ENCODE data around the gene KCNC4.

Gene KCNC4

GRCh38 chr1:110196917-110197765 is 13.0 kb upstream of the KCNC4 start:
- no peak overlapping the region for H4K91ac ChIP-seq (ENCODE audit: low read length)
- no peak overlapping the region for H3K4me3 ChIP-seq (ENCODE audit: insufficient read depth in 1 of 2, low read depth in 1 of 2, low read length in 2 of 2)
- no peak overlapping the region for H2BK5ac ChIP-seq (ENCODE audit: low read depth, low read length, poor library complexity, severe bottlenecking)
- no peak overlapping the region for H2AK5ac ChIP-seq (ENCODE audit: low read length, severe bottlenecking)
- H2AFZ ChIP-seq (ENCODE audit: low read depth, low read length), result no peak overlapping the region
- no peak overlapping the region for H4K8ac ChIP-seq (ENCODE audit: low read length)
- no peaks in the 10 kb centered on the region for H3K9me3 ChIP-seq (ENCODE audit: control insufficient read depth, low read length)
- no peak overlapping the region for H3K23ac ChIP-seq (ENCODE audit: low read length in 2 of 2)
- H3K18ac ChIP-seq (ENCODE audit: low read depth in 1 of 2, low read length in 2 of 2), result no peak overlapping the region
- no peak overlapping the region for H3K9ac ChIP-seq (ENCODE audit: low read length)
- no peaks in the 10 kb centered on the region for H3K36me3 ChIP-seq (ENCODE audit: control insufficient read depth in 1 of 2, insufficient read depth in 2 of 2, low read depth in 1 of 2, low read length in 2 of 2)
- H2BK15ac ChIP-seq (ENCODE audit: low read depth, poor library complexity, severe bottlenecking), result no peak overlapping the region
- no peak overlapping the region for H3K14ac ChIP-seq (ENCODE audit: low read length in 2 of 2)
- peaks cover 8% of the 10 kb centered on the region for H3K4me1 ChIP-seq (ENCODE audit: control insufficient read depth, insufficient read depth, low read depth, low read length)
- H3K4ac ChIP-seq (ENCODE audit: low read depth in 1 of 2, low read length in 2 of 2), result no peak overlapping the region
- DNase-seq, result peak; percentile 48
- H3K4me2 ChIP-seq (ENCODE audit: low read length, poor library complexity, severe bottlenecking), result no peak overlapping the region
- no peak overlapping the region for H2BK12ac ChIP-seq (ENCODE audit: low read length in 2 of 2)
- H2BK120ac ChIP-seq (ENCODE audit: low read depth, low read length), result no peak overlapping the region
- H3K79me1 ChIP-seq (replicated peaks; ENCODE audit: low read length, poor library complexity, severe bottlenecking), result no peaks in the 10 kb centered on the region
- 53% methylated on average over 11 of the region's 12 CpGs for WGBS
- peaks cover 0 to 4% of the 10 kb centered on the region in 2 experiments for H3K27me3 ChIP-seq (ENCODE audit: control insufficient read depth in 1 of 2, insufficient read depth in 1 of 2, low read length in 2 of 2)
- H3K27ac ChIP-seq (ENCODE audit: low read length, poor library complexity, severe bottlenecking), result no peak overlapping the region

DNA sequence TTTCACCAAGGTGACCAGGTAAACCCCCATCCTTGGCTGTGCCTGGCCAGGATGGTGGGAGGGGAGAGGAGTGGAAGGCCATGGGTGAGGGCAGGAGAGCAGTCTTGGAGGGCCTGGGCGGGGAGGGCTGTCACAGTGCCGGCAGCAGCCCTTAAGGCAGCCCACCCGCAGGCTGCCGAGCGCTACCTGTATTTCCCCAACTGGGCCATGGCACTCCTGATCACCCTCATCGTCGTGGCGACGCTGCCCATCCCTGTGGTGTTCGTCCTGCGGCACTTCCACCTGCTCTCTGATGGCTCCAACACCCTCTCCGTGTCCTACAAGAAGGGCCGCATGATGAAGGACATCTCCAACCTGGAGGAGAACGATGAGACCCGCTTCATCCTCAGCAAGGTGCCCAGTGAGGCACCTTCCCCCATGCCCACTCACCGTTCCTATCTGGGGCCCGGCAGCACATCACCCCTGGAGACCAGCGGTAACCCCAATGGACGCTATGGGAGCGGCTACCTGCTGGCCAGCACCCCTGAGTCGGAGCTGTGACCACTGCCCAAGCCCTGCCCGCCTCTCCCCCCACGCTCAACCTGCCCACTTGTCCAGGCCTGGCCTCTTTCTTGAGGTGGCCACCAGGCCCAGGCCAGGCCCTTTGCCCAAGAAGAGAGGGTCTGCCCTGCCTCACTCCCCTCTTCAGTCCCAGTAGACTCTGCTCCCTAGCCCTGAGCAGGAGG is 12.0 kb upstream of the KCNC4 start:
- H3K9ac ChIP-seq (ENCODE audit: low read length), result no peak overlapping the region
- H3K4me2 ChIP-seq (ENCODE audit: low read length, poor library complexity, severe bottlenecking), result no peak overlapping the region
- no peak overlapping the region for H3K4me3 ChIP-seq (ENCODE audit: insufficient read depth in 1 of 2, low read depth in 1 of 2, low read length in 2 of 2)
- no peaks in the 10 kb centered on the region for H3K36me3 ChIP-seq (ENCODE audit: control insufficient read depth in 1 of 2, insufficient read depth in 2 of 2, low read depth in 1 of 2, low read length in 2 of 2)
- H3K27ac ChIP-seq (ENCODE audit: low read length, poor library complexity, severe bottlenecking), result no peak overlapping the region
- no peak overlapping the region for H2BK12ac ChIP-seq (ENCODE audit: low read length in 2 of 2)
- H4K91ac ChIP-seq (ENCODE audit: low read length), result no peak overlapping the region
- H3K4ac ChIP-seq (ENCODE audit: low read depth in 1 of 2, low read length in 2 of 2), result no peak overlapping the region
- peaks cover 8% of the 10 kb centered on the region for H3K4me1 ChIP-seq (ENCODE audit: control insufficient read depth, insufficient read depth, low read depth, low read length)
- H3K79me1 ChIP-seq (replicated peaks; ENCODE audit: low read length, poor library complexity, severe bottlenecking), result no peaks in the 10 kb centered on the region
- H2BK15ac ChIP-seq (ENCODE audit: low read depth, poor library complexity, severe bottlenecking), result no peak overlapping the region
- H2BK5ac ChIP-seq (ENCODE audit: low read depth, low read length, poor library complexity, severe bottlenecking), result no peak overlapping the region
- no peak overlapping the region for H4K8ac ChIP-seq (ENCODE audit: low read length)
- H3K23ac ChIP-seq (ENCODE audit: low read length in 2 of 2), result no peak overlapping the region
- peaks cover 0 to 4% of the 10 kb centered on the region in 2 experiments for H3K27me3 ChIP-seq (ENCODE audit: control insufficient read depth in 1 of 2, insufficient read depth in 1 of 2, low read length in 2 of 2)
- no peak overlapping the region for H2BK120ac ChIP-seq (ENCODE audit: low read depth, low read length)
- no peak overlapping the region for H3K18ac ChIP-seq (ENCODE audit: low read depth in 1 of 2, low read length in 2 of 2)
- DNase-seq, result no peak
- H2AK5ac ChIP-seq (ENCODE audit: low read length, severe bottlenecking), result no peak overlapping the region
- no peaks in the 10 kb centered on the region for H3K9me3 ChIP-seq (ENCODE audit: control insufficient read depth, low read length)
- 88% methylated on average over 23 of the region's 23 CpGs for WGBS
- H3K14ac ChIP-seq (ENCODE audit: low read length in 2 of 2), result peak overlapping the region in 1 of 2 experiments; percentile 18
- H2AFZ ChIP-seq (ENCODE audit: low read depth, low read length), result no peak overlapping the region

- Histone ChIP-seq H3K14ac (ENCODE audit: low read length in 2 of 2) (no peak overlapping the region), H2BK12ac (ENCODE audit: low read length in 2 of 2) (no peak overlapping the region), H2AFZ (ENCODE audit: low read depth, low read length) (no peak overlapping the region), H3K27me3 (ENCODE audit: control insufficient read depth in 1 of 2, insufficient read depth in 1 of 2, low read length in 2 of 2) (peaks cover 0 to 4% of the 10 kb centered on the region in 2 experiments), H3K79me1 (replicated peaks; ENCODE audit: low read length, poor library complexity, severe bottlenecking) (no peaks in the 10 kb centered on the region), H3K4ac (ENCODE audit: low read depth in 1 of 2, low read length in 2 of 2) (no peak overlapping the region), H2BK120ac (ENCODE audit: low read depth, low read length) (no peak overlapping the region), H2AK5ac (ENCODE audit: low read length, severe bottlenecking) (no peak overlapping the region), H4K91ac (ENCODE audit: low read length) (no peak overlapping the region), H3K4me3 (ENCODE audit: insufficient read depth in 1 of 2, low read depth in 1 of 2, low read length in 2 of 2) (no peak overlapping the region), H3K36me3 (ENCODE audit: control insufficient read depth in 1 of 2, insufficient read depth in 2 of 2, low read depth in 1 of 2, low read length in 2 of 2) (no peaks in the 10 kb centered on the region), H2BK5ac (ENCODE audit: low read depth, low read length, poor library complexity, severe bottlenecking) (no peak overlapping the region), H3K4me1 (ENCODE audit: control insufficient read depth, insufficient read depth, low read depth, low read length) (peaks cover 8% of the 10 kb centered on the region), H3K4me2 (ENCODE audit: low read length, poor library complexity, severe bottlenecking) (no peak overlapping the region), H3K9ac (ENCODE audit: low read length) (no peak overlapping the region), H3K23ac (ENCODE audit: low read length in 2 of 2) (no peak overlapping the region), H3K27ac (ENCODE audit: low read length, poor library complexity, severe bottlenecking) (no peak overlapping the region), H4K8ac (ENCODE audit: low read length) (no peak overlapping the region), H3K9me3 (ENCODE audit: control insufficient read depth, low read length) (no peaks in the 10 kb centered on the region), H3K18ac (ENCODE audit: low read depth in 1 of 2, low read length in 2 of 2) (no peak overlapping the region), H2BK15ac (ENCODE audit: low read depth, poor library complexity, severe bottlenecking) (no peak overlapping the region)
- 93% methylated on average over 2 of the region's 2 CpGs for WGBS
- no peak for DNase-seq
These were observed 11.4 kb upstream of the KCNC4 start for GRCh38 chr1:110198746-110199145.

GRCh38 chr1:110200190-110200589 is 9.9 kb upstream of the KCNC4 start:
- Histone ChIP-seq H3K4me3 (ENCODE audit: insufficient read depth in 1 of 2, low read depth in 1 of 2, low read length in 2 of 2) (no peak overlapping the region), H3K27me3 (ENCODE audit: control insufficient read depth in 1 of 2, insufficient read depth in 1 of 2, low read length in 2 of 2) (peaks cover 0 to 4% of the 10 kb centered on the region in 2 experiments), H2BK15ac (ENCODE audit: low read depth, poor library complexity, severe bottlenecking) (no peak overlapping the region), H3K36me3 (ENCODE audit: control insufficient read depth in 1 of 2, insufficient read depth in 2 of 2, low read depth in 1 of 2, low read length in 2 of 2) (no peaks in the 10 kb centered on the region), H2BK12ac (ENCODE audit: low read length in 2 of 2) (no peak overlapping the region), H3K23ac (ENCODE audit: low read length in 2 of 2) (no peak overlapping the region), H3K4me2 (ENCODE audit: low read length, poor library complexity, severe bottlenecking) (no peak overlapping the region), H3K18ac (ENCODE audit: low read depth in 1 of 2, low read length in 2 of 2) (no peak overlapping the region), H2BK5ac (ENCODE audit: low read depth, low read length, poor library complexity, severe bottlenecking) (no peak overlapping the region), H2AK5ac (ENCODE audit: low read length, severe bottlenecking) (no peak overlapping the region), H3K4me1 (ENCODE audit: control insufficient read depth, insufficient read depth, low read depth, low read length) (peaks cover 8% of the 10 kb centered on the region), H3K9ac (ENCODE audit: low read length) (no peak overlapping the region), H3K9me3 (ENCODE audit: control insufficient read depth, low read length) (no peaks in the 10 kb centered on the region), H4K8ac (ENCODE audit: low read length) (no peak overlapping the region), H3K14ac (ENCODE audit: low read length in 2 of 2) (no peak overlapping the region), H3K4ac (ENCODE audit: low read depth in 1 of 2, low read length in 2 of 2) (no peak overlapping the region), H2AFZ (ENCODE audit: low read depth, low read length) (no peak overlapping the region), H4K91ac (ENCODE audit: low read length) (no peak overlapping the region), H3K27ac (ENCODE audit: low read length, poor library complexity, severe bottlenecking) (no peak overlapping the region), H2BK120ac (ENCODE audit: low read depth, low read length) (no peak overlapping the region), H3K79me1 (replicated peaks; ENCODE audit: low read length, poor library complexity, severe bottlenecking) (no peaks in the 10 kb centered on the region)
- 38% methylated on average over 2 of the region's 2 CpGs for WGBS
- no peak for DNase-seq

All from mesenchymal stem cell (in vitro differentiated cells and primary cell).